MCF 10A (cell line): ENCODE measurements around the gene SLC5A2. TPM values are rescaled to one million over a fixed set of nuclear protein-coding genes. Genes with fewer than 3 reads are reported as not detected.

Source experiments
- BruUV-seq: library from RNA; stranded (reverse); fragments of 400-500 nt; replicated peaks from 2 replicates; lab custom pipeline; 2021; lab: Mats Ljungman, UMichigan
- CTCF ChIA-PET: fragments of 300-600 bp; sonication (Branson Sonifier 250); formaldehyde crosslinking; extraction: SDS; loops from one replicate; lab custom pipeline; 2021; ENCODE audit warnings: antibody characterized with exemption, inconsistent platforms; lab: Yijun Ruan, JAX
- POLR2A ChIA-PET: fragments of 300-600, 350-650 bp; sonication (Branson Sonifier 250); formaldehyde crosslinking; extraction: SDS; loops from one replicate; lab custom pipeline; 2020; ENCODE audit warnings: antibody characterized with exemption, inconsistent platforms; lab: Yijun Ruan, JAX
- DNase-seq: peaks from one replicate; pipeline ENCODE4 v3.0.0-alpha.2; 2018; ENCODE audit not compliant: unreplicated experiment
- H3K27ac Mint-ChIP-seq: one replicate; pipeline ENCODE4 v1.8.0; 2022; ENCODE audit warnings: mild to moderate bottlenecking, low read depth, mixed read lengths; ENCODE audit not compliant: unreplicated experiment
- H3K27me3 Mint-ChIP-seq: one replicate; pipeline ENCODE4 v1.8.0; 2022; ENCODE audit warnings: mixed read lengths; ENCODE audit not compliant: insufficient read depth, unreplicated experiment
- H3K36me3 Mint-ChIP-seq: one replicate; pipeline ENCODE4 v1.8.0; 2022; ENCODE audit warnings: mild to moderate bottlenecking, moderate library complexity, mixed read lengths; ENCODE audit not compliant: insufficient read depth, unreplicated experiment
- H3K4me1 Mint-ChIP-seq: one replicate; pipeline ENCODE4 v1.8.0; 2022; ENCODE audit warnings: mixed read lengths; ENCODE audit not compliant: insufficient read depth, unreplicated experiment
- H3K4me3 Mint-ChIP-seq: one replicate; pipeline ENCODE4 v1.8.0; 2022; ENCODE audit warnings: mild to moderate bottlenecking, moderate library complexity, mixed read lengths; ENCODE audit not compliant: unreplicated experiment
- H3K9me3 Mint-ChIP-seq: one replicate; pipeline ENCODE4 v1.8.0; 2022; ENCODE audit warnings: mixed read lengths; ENCODE audit not compliant: unreplicated experiment
- intact Hi-C: fragments of 100-400 bp; cut with micrococcal nuclease; formaldehyde crosslinking; loops from 2 replicates; pipeline ENCODE4 v1.14.1; 2022
- total RNA-seq: library from RNA; stranded (reverse); gene quantifications from 2 replicates; pipeline ENCODE4 v1.2.3, GENCODE V29; 2022
- TF ChIP-seq, protein P1 (sequence below): fragments of 200-600 bp; IDR thresholded peaks from one replicate; pipeline ENCODE4 v1.8.0; 2022; ENCODE audit warnings: antibody characterized with exemption, mild to moderate bottlenecking; ENCODE audit not compliant: unreplicated experiment

Gene SLC5A2
- total RNA-seq, 1 experiment from 2014 or later, result not detected

GRCh38 chr16:31487720-31488467 is 5.0 kb downstream of the SLC5A2 start:
- H3K27me3 Mint-ChIP-seq, result no peaks in the 10 kb centered on the region
- no peak overlapping the region for H3K27ac Mint-ChIP-seq
- H3K4me1 Mint-ChIP-seq, result no peaks in the 10 kb centered on the region
- H3K9me3 Mint-ChIP-seq, result no peaks in the 10 kb centered on the region
- TF ChIP-seq, protein P1, sequence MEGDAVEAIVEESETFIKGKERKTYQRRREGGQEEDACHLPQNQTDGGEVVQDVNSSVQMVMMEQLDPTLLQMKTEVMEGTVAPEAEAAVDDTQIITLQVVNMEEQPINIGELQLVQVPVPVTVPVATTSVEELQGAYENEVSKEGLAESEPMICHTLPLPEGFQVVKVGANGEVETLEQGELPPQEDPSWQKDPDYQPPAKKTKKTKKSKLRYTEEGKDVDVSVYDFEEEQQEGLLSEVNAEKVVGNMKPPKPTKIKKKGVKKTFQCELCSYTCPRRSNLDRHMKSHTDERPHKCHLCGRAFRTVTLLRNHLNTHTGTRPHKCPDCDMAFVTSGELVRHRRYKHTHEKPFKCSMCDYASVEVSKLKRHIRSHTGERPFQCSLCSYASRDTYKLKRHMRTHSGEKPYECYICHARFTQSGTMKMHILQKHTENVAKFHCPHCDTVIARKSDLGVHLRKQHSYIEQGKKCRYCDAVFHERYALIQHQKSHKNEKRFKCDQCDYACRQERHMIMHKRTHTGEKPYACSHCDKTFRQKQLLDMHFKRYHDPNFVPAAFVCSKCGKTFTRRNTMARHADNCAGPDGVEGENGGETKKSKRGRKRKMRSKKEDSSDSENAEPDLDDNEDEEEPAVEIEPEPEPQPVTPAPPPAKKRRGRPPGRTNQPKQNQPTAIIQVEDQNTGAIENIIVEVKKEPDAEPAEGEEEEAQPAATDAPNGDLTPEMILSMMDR, result no peak
- H3K4me3 Mint-ChIP-seq, result peak overlapping the region; percentile 71
- ChIA-PET POLR2A (interaction anchor here (0.6 to 1.0 kb wide), 5 partner anchors 9 to 27 kb away, joined by 3 to 4 read pairs (median 3); no protein-coding TSS in a partner anchor), CTCF (interaction anchor here (1.1 to 4.1 kb wide), 2 partner anchors 28 to 45 kb away, joined by 5 to 19 read pairs; partner anchors contain the start of genes ARMC5 and ZNF843)
- DNase-seq, result peak; percentile 17
- intact Hi-C loops, result no loop called here
- BruUV-seq, result no TSS peak
- peaks cover 14% of the 10 kb centered on the region for H3K36me3 Mint-ChIP-seq

GRCh38 chr16:31488468-31489297 is 5.8 kb downstream of the SLC5A2 start:
- peaks cover 14% of the 10 kb centered on the region for H3K36me3 Mint-ChIP-seq
- H3K9me3 Mint-ChIP-seq, result no peaks in the 10 kb centered on the region
- DNase-seq, result no peak
- H3K27ac Mint-ChIP-seq, result no peak overlapping the region
- H3K4me1 Mint-ChIP-seq, result no peaks in the 10 kb centered on the region
- intact Hi-C loops, result no loop called here
- peak overlapping the region; percentile 71 for H3K4me3 Mint-ChIP-seq
- ChIA-PET CTCF (interaction anchor here (1.1 to 4.1 kb wide), 2 partner anchors 29 to 46 kb away, joined by 5 to 19 read pairs; partner anchors contain the start of genes ARMC5 and ZNF843), POLR2A (interaction anchor here (0.6 to 0.8 kb wide), 4 partner anchors 18 to 374 kb away, joined by 3 to 4 read pairs (median 4); no protein-coding TSS in a partner anchor)
- TF ChIP-seq, protein P1, result no peak
- no peaks in the 10 kb centered on the region for H3K27me3 Mint-ChIP-seq
- BruUV-seq, result no TSS peak

DNA sequence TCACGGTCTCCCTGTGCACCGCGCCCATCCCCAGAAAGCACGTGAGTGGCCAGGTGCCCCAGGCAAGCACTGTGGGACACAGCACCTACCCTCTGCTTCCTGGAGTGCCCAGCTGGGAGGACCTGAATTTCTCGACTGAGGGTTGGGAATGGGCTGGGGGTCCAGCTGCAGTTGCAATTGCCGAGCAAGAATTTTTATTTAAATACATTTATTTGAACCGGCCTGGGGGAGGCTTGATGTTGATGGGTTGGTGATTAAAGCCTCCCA is 6.3 kb downstream of the SLC5A2 start:
- Mint-ChIP-seq H3K27ac (no peak overlapping the region), H3K4me1 (no peaks in the 10 kb centered on the region), H3K27me3 (no peaks in the 10 kb centered on the region), H3K9me3 (no peaks in the 10 kb centered on the region), H3K36me3 (peaks cover 14% of the 10 kb centered on the region), H3K4me3 (no peak overlapping the region)
- ChIA-PET POLR2A (interaction anchor here (0.6 to 1.3 kb wide), 3 partner anchors 14 to 374 kb away, joined by 3 to 4 read pairs (median 3); partner anchors contain the start of gene ARMC5), CTCF (interaction anchor here (1.0 to 4.1 kb wide), 2 partner anchors 29 to 379 kb away, joined by 4 to 19 read pairs; partner anchors contain the start of gene ARMC5)
- BruUV-seq, result no TSS peak
- TF ChIP-seq, protein P1, result no peak
- DNase-seq, result no peak
- intact Hi-C loops, result no loop called here
